HEK293 (cell line): ENCODE data around the gene AP1S2.

Source experiments
- CTCF ChIA-PET: fragments of 350-600 bp; formaldehyde crosslinking; extraction: SDS; loops from one replicate; lab custom pipeline; 2021; ENCODE audit warnings: antibody characterized with exemption; lab: Yijun Ruan, JAX
- POLR2A ChIA-PET: fragments of 300-600 bp; formaldehyde crosslinking; extraction: SDS; loops from one replicate; lab custom pipeline; 2020; ENCODE audit warnings: antibody characterized with exemption, inconsistent platforms; lab: Yijun Ruan, JAX
- H3K27ac ChIP-seq: fragments of 200-500 bp; sonication (Bioruptor generic); 2 replicates; pipeline ENCODE4 v1.5.1; 2014; ENCODE audit warnings: low read depth, low read length, control low read depth, inconsistent platforms; ENCODE audit errors: extremely low read depth
- H3K36me3 ChIP-seq, 2 experiments: fragments of 200-500 bp in 1 of 2; sonication (Bioruptor generic) in 1 of 2; 1 replicate in 1 of 2; 2 replicates in 1 of 2; pipeline ENCODE4 v1.5.1; 2014 to 2017; ENCODE audit warnings: inconsistent platforms in 2 of 2, low read length in 2 of 2; ENCODE audit not compliant: control insufficient read depth in 2 of 2, insufficient read depth in 1 of 2
- H3K4me1 ChIP-seq: fragments of 200-500 bp; sonication (Bioruptor generic); 2 replicates; pipeline ENCODE4 v1.5.1; 2014; ENCODE audit warnings: mild to moderate bottlenecking, low read length, inconsistent platforms; ENCODE audit not compliant: control insufficient read depth, insufficient read depth
- H3K4me3 ChIP-seq: 2 replicates; pipeline ENCODE4 v1.5.1; 2011; ENCODE audit warnings: low read depth, mild to moderate bottlenecking, control low read depth, low read length, moderate library complexity
- H3K9me3 ChIP-seq: fragments of 200-500 bp; sonication (Bioruptor generic); 2 replicates; pipeline ENCODE4 v1.5.1; 2014; ENCODE audit warnings: low read depth, low read length, inconsistent platforms; ENCODE audit not compliant: control insufficient read depth, insufficient read depth
- GLI4 ChIP-seq: fragments of 450-650 bp; formaldehyde crosslinking; IDR thresholded peaks from 2 replicates; pipeline ENCODE4 v1.5.1; 2016; ENCODE audit warnings: missing biosample characterization, missing genetic modification characterization
- GLIS1 ChIP-seq: fragments of 450-650 bp; formaldehyde crosslinking; IDR thresholded peaks from 2 replicates; pipeline ENCODE4 v1.5.1; 2016; ENCODE audit warnings: missing biosample characterization, missing genetic modification characterization
- HOXA7 ChIP-seq: sonication (generic); formaldehyde crosslinking; IDR thresholded peaks from 2 replicates; pipeline ENCODE4 v1.8.1; 2022; ENCODE audit warnings: missing genetic modification reagents, borderline replicate concordance
- HOXC10 ChIP-seq: sonication (generic); formaldehyde crosslinking; IDR thresholded peaks from 2 replicates; pipeline ENCODE4 v1.8.1; 2023; ENCODE audit warnings: mild to moderate bottlenecking, missing genetic modification reagents
- KLF1 ChIP-seq: fragments of 450-650 bp; formaldehyde crosslinking; IDR thresholded peaks from 2 replicates; pipeline ENCODE4 v1.5.1; 2016; ENCODE audit warnings: missing biosample characterization, missing genetic modification characterization
- SP2 ChIP-seq: fragments of 450-650 bp; formaldehyde crosslinking; IDR thresholded peaks from 2 replicates; pipeline ENCODE4 v1.5.1; 2016; ENCODE audit warnings: missing biosample characterization, missing genetic modification characterization
- ZFP3 ChIP-seq: fragments of 450-650 bp; formaldehyde crosslinking; IDR thresholded peaks from 2 replicates; pipeline ENCODE4 v1.5.1; 2016; ENCODE audit warnings: low read depth, missing biosample characterization, missing genetic modification characterization
- ZFP41 ChIP-seq: fragments of 450-650 bp; formaldehyde crosslinking; IDR thresholded peaks from 2 replicates; pipeline ENCODE4 v1.5.1; 2016; ENCODE audit warnings: missing biosample characterization, missing genetic modification characterization, borderline replicate concordance
- ZNF112 ChIP-seq: fragments of 450-650 bp; formaldehyde crosslinking; IDR thresholded peaks from 2 replicates; pipeline ENCODE4 v1.5.0; 2017; ENCODE audit warnings: missing biosample characterization, missing genetic modification characterization
- ZNF157 ChIP-seq: fragments of 450-650 bp; formaldehyde crosslinking; IDR thresholded peaks from 2 replicates; pipeline ENCODE4 v1.5.1; 2016; ENCODE audit warnings: missing biosample characterization, missing genetic modification characterization
- ZNF174 ChIP-seq: fragments of 450-650 bp; formaldehyde crosslinking; IDR thresholded peaks from 2 replicates; pipeline ENCODE4 v1.5.0; 2017; ENCODE audit warnings: missing biosample characterization, mild to moderate bottlenecking, missing genetic modification characterization
- ZNF214 ChIP-seq: fragments of 450-650 bp; formaldehyde crosslinking; IDR thresholded peaks from 2 replicates; pipeline ENCODE4 v1.5.1; 2017; ENCODE audit warnings: missing biosample characterization, mild to moderate bottlenecking, missing genetic modification characterization, borderline replicate concordance
- ZNF37A ChIP-seq: fragments of 450-650 bp; IDR thresholded peaks from 2 replicates; pipeline ENCODE4 v1.5.1; 2018; ENCODE audit warnings: missing biosample characterization, missing genetic modification characterization
- ZNF391 ChIP-seq: fragments of 450-650 bp; formaldehyde crosslinking; IDR thresholded peaks from 2 replicates; pipeline ENCODE4 v1.5.1; 2016; ENCODE audit warnings: low read depth, missing biosample characterization, missing genetic modification characterization, borderline replicate concordance
- ZNF426 ChIP-seq: fragments of 450-650 bp; formaldehyde crosslinking; IDR thresholded peaks from 2 replicates; pipeline ENCODE4 v1.5.1; 2017; ENCODE audit warnings: missing biosample characterization, missing genetic modification characterization, mild to moderate bottlenecking, inconsistent platforms, moderate library complexity
- ZNF48 ChIP-seq: fragments of 450-650 bp; formaldehyde crosslinking; IDR thresholded peaks from 2 replicates; pipeline ENCODE4 v1.5.1; 2016; ENCODE audit warnings: missing biosample characterization, missing genetic modification characterization
- ZNF610 ChIP-seq: fragments of 450-650 bp; formaldehyde crosslinking; IDR thresholded peaks from 2 replicates; pipeline ENCODE4 v1.5.1; 2016; ENCODE audit warnings: missing biosample characterization, missing genetic modification characterization, borderline replicate concordance
- ZNF621 ChIP-seq: fragments of 450-650 bp; formaldehyde crosslinking; IDR thresholded peaks from 2 replicates; pipeline ENCODE4 v1.5.1; 2017; ENCODE audit warnings: missing biosample characterization, missing genetic modification characterization
- ZNF670 ChIP-seq: fragments of 450-650 bp; formaldehyde crosslinking; IDR thresholded peaks from 2 replicates; pipeline ENCODE4 v1.5.1; 2016; ENCODE audit warnings: missing biosample characterization, missing genetic modification characterization, low read depth
- ZNF701 ChIP-seq: fragments of 450-650 bp; formaldehyde crosslinking; IDR thresholded peaks from 2 replicates; pipeline ENCODE4 v1.5.1; 2016; ENCODE audit warnings: missing biosample characterization, missing genetic modification characterization
- ZNF747 ChIP-seq: fragments of 450-650 bp; formaldehyde crosslinking; IDR thresholded peaks from 2 replicates; pipeline ENCODE4 v1.5.1; 2016; ENCODE audit warnings: missing biosample characterization, missing genetic modification characterization
- ZNF76 ChIP-seq: fragments of 450-650 bp; formaldehyde crosslinking; IDR thresholded peaks from 2 replicates; pipeline ENCODE4; 2016; ENCODE audit warnings: low read depth, missing biosample characterization, missing genetic modification characterization, borderline replicate concordance
- TF ChIP-seq, protein P1 (sequence below): fragments of 450-650 bp; formaldehyde crosslinking; IDR thresholded peaks from 2 replicates; pipeline ENCODE4 v1.5.1; 2016; ENCODE audit warnings: missing biosample characterization, missing genetic modification characterization, borderline replicate concordance
- TF ChIP-seq, protein P2 (sequence below): fragments of 450-650 bp; formaldehyde crosslinking; IDR thresholded peaks from 2 replicates; pipeline ENCODE4 v1.5.1; 2017; ENCODE audit warnings: missing biosample characterization, missing genetic modification characterization
- TF ChIP-seq, protein P3 (sequence below): fragments of 450-650 bp; formaldehyde crosslinking; IDR thresholded peaks from 2 replicates; pipeline ENCODE4 v1.5.1; 2016; ENCODE audit warnings: missing biosample characterization, missing genetic modification characterization
- TF ChIP-seq, protein P4 (sequence below): fragments of 450-650 bp; formaldehyde crosslinking; IDR thresholded peaks from 2 replicates; pipeline ENCODE4 v1.5.1; 2016; ENCODE audit warnings: missing biosample characterization, missing genetic modification characterization
- TF ChIP-seq, protein P5 (sequence below): fragments of 450-650 bp; formaldehyde crosslinking; IDR thresholded peaks from 2 replicates; pipeline ENCODE4 v1.5.1; 2016; ENCODE audit warnings: missing biosample characterization, missing genetic modification characterization

Gene AP1S2

DNA sequence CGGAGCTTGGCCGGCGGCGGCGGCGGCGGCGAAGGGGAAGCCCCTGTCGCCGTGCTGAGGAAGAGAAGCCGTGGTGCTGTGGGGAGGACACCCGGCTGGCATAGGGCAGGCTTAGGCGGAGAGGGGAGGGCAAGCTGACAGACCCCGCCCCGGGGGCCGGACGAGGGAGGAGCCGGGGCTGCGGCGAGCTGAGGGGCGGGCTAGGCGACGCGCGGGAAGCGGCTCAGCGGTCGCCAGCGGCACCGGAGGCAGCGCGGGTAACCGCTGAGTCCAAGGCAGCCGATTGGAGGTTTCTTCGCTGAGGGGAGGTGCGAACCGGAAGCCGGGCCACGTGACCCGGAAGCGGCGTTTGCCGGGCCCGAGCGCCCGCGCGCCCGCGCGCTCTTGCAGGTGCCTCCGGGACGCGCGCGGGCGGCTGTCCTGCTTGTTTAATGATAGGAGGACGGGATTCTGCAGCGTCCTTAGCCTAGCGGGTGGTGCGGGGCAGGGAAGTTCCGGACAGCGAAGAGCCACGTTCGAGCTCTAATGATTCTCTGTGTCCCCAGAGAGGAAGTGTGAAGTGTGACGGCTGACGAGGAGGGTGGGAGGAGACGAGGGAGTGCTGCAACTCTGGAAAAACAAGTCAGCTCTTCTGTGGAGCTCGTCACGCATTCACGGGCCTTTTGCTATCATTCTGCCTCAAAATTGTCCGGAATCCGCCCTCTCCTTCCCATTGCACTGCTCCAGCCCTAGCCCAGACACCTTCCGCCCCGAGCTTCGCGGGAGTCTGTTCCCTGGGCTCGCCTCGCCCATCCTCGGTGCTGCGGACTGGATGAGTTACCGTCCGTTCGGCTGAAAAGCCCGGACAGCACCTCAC, at the start of gene AP1S2:
Gene AP1S2 (minus strand): TSS at position 102 of the 856 bp plus-strand sequence. CDS start 2,289 bp downstream, outside the sequence.
- ChIA-PET CTCF (interaction anchor here (0.5 to 1.1 kb wide), 3 partner anchors 32 to 117 kb away, joined by 3 read pairs; partner anchors contain the start of gene CA5B), POLR2A (interaction anchor here (0.6 to 2.0 kb wide), 20 partner anchors 9 to 924 kb away, joined by 3 to 15 read pairs (median 4); partner anchors contain the start of genes CA5B, SYAP1 and ZRSR2)
- Histone ChIP-seq H3K36me3 (peaks cover 3 to 17% of the 10 kb centered on the region in 2 experiments), H3K27ac (peak within 1 kb of the TSS; percentile 82), H3K9me3 (no peaks in the 10 kb centered on the region), H3K4me3 (peak within 1 kb of the TSS; percentile 97), H3K4me1 (peaks cover 7% of the 10 kb centered on the region; the same call in 1 of the 2 replicates)
- TF ChIP-seq ZNF610 (no peak), ZNF157 (tag by site-specific recombination) (no peak), ZNF701 (tag by site-specific recombination) (no peak), HOXC10 (CRISPR knock-in tag) (peak; percentile 97), ZNF214 (tag by site-specific recombination) (no peak), ZFP3 (no peak), ZNF76 (tag by site-specific recombination) (peak; percentile 73; the same call in 1 of the 2 replicates), ZNF621 (tag by site-specific recombination) (no peak), ZNF37A (tag by site-specific recombination) (no peak), ZFP41 (tag by site-specific recombination) (no peak), ZNF112 (tag by site-specific recombination) (no peak), ZNF174 (tag by site-specific recombination) (no peak), ZNF48 (tag by site-specific recombination) (no peak), ZNF391 (no peak), ZNF426 (tag by site-specific recombination) (no peak), GLI4 (tag by site-specific recombination) (no peak), HOXA7 (CRISPR knock-in tag) (no peak), GLIS1 (tag by site-specific recombination) (peak; percentile 67), SP2 (tag by site-specific recombination) (peak; percentile 92), ZNF747 (no peak), ZNF670 (tag by site-specific recombination) (no peak), KLF1 (tag by site-specific recombination) (peak; percentile 26; the same call in 1 of the 2 replicates)
- TF ChIP-seq, protein P1, sequence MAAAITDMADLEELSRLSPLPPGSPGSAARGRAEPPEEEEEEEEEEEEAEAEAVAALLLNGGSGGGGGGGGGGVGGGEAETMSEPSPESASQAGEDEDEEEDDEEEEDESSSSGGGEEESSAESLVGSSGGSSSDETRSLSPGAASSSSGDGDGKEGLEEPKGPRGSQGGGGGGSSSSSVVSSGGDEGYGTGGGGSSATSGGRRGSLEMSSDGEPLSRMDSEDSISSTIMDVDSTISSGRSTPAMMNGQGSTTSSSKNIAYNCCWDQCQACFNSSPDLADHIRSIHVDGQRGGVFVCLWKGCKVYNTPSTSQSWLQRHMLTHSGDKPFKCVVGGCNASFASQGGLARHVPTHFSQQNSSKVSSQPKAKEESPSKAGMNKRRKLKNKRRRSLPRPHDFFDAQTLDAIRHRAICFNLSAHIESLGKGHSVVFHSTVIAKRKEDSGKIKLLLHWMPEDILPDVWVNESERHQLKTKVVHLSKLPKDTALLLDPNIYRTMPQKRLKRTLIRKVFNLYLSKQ, result no peak
- TF ChIP-seq, protein P2, sequence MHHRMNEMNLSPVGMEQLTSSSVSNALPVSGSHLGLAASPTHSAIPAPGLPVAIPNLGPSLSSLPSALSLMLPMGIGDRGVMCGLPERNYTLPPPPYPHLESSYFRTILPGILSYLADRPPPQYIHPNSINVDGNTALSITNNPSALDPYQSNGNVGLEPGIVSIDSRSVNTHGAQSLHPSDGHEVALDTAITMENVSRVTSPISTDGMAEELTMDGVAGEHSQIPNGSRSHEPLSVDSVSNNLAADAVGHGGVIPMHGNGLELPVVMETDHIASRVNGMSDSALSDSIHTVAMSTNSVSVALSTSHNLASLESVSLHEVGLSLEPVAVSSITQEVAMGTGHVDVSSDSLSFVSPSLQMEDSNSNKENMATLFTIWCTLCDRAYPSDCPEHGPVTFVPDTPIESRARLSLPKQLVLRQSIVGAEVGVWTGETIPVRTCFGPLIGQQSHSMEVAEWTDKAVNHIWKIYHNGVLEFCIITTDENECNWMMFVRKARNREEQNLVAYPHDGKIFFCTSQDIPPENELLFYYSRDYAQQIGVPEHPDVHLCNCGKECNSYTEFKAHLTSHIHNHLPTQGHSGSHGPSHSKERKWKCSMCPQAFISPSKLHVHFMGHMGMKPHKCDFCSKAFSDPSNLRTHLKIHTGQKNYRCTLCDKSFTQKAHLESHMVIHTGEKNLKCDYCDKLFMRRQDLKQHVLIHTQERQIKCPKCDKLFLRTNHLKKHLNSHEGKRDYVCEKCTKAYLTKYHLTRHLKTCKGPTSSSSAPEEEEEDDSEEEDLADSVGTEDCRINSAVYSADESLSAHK (tag by site-specific recombination), result no peak
- TF ChIP-seq, protein P3, sequence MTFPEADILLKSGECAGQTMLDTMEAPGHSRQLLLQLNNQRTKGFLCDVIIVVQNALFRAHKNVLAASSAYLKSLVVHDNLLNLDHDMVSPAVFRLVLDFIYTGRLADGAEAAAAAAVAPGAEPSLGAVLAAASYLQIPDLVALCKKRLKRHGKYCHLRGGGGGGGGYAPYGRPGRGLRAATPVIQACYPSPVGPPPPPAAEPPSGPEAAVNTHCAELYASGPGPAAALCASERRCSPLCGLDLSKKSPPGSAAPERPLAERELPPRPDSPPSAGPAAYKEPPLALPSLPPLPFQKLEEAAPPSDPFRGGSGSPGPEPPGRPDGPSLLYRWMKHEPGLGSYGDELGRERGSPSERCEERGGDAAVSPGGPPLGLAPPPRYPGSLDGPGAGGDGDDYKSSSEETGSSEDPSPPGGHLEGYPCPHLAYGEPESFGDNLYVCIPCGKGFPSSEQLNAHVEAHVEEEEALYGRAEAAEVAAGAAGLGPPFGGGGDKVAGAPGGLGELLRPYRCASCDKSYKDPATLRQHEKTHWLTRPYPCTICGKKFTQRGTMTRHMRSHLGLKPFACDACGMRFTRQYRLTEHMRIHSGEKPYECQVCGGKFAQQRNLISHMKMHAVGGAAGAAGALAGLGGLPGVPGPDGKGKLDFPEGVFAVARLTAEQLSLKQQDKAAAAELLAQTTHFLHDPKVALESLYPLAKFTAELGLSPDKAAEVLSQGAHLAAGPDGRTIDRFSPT, result peak; percentile 68
- TF ChIP-seq, protein P4, sequence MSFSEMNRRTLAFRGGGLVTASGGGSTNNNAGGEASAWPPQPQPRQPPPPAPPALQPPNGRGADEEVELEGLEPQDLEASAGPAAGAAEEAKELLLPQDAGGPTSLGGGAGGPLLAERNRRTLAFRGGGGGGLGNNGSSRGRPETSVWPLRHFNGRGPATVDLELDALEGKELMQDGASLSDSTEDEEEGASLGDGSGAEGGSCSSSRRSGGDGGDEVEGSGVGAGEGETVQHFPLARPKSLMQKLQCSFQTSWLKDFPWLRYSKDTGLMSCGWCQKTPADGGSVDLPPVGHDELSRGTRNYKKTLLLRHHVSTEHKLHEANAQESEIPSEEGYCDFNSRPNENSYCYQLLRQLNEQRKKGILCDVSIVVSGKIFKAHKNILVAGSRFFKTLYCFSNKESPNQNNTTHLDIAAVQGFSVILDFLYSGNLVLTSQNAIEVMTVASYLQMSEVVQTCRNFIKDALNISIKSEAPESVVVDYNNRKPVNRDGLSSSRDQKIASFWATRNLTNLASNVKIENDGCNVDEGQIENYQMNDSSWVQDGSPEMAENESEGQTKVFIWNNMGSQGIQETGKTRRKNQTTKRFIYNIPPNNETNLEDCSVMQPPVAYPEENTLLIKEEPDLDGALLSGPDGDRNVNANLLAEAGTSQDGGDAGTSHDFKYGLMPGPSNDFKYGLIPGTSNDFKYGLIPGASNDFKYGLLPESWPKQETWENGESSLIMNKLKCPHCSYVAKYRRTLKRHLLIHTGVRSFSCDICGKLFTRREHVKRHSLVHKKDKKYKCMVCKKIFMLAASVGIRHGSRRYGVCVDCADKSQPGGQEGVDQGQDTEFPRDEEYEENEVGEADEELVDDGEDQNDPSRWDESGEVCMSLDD (tag by site-specific recombination), result no peak
- TF ChIP-seq, protein P5, sequence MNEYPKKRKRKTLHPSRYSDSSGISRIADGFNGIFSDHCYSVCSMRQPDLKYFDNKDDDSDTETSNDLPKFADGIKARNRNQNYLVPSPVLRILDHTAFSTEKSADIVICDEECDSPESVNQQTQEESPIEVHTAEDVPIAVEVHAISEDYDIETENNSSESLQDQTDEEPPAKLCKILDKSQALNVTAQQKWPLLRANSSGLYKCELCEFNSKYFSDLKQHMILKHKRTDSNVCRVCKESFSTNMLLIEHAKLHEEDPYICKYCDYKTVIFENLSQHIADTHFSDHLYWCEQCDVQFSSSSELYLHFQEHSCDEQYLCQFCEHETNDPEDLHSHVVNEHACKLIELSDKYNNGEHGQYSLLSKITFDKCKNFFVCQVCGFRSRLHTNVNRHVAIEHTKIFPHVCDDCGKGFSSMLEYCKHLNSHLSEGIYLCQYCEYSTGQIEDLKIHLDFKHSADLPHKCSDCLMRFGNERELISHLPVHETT (tag by site-specific recombination), result no peak
